Karpas-422 (cell line): ENCODE measurements around the gene MBP. TPM values are rescaled to one million over a fixed set of nuclear protein-coding genes. Genes with fewer than 3 reads are reported as not detected.

Source experiments
- DNase-seq: peaks from one replicate; pipeline ENCODE4 v3.0.0-alpha.2; 2015
- H2AFZ ChIP-seq: fragments of 200-600 bp; sonication (generic); 2 replicates; pipeline ENCODE4 v1.6.1; 2014; ENCODE audit warnings: antibody characterized with exemption, low read length, mixed read lengths
- H3K27ac ChIP-seq: fragments of 200-600 bp; sonication (generic); 2 replicates; pipeline ENCODE4 v1.5.1; 2014; ENCODE audit warnings: mild to moderate bottlenecking, low read length, moderate library complexity
- H3K27me3 ChIP-seq: fragments of 200-600 bp; sonication (generic); 2 replicates; pipeline ENCODE4 v1.6.1; 2014; ENCODE audit warnings: low read length, mixed read lengths
- H3K36me3 ChIP-seq: fragments of 200-600 bp; sonication (generic); 2 replicates; pipeline ENCODE4 v1.6.1; 2014; ENCODE audit warnings: low read length, mixed read lengths; ENCODE audit not compliant: insufficient read depth
- H3K4me1 ChIP-seq: fragments of 200-600 bp; sonication (generic); 2 replicates; pipeline ENCODE4 v1.6.1; 2014; ENCODE audit warnings: mild to moderate bottlenecking, low read length, mixed read lengths
- H3K4me2 ChIP-seq: fragments of 200-600 bp; sonication (generic); 2 replicates; pipeline ENCODE4 v1.6.1; 2014; ENCODE audit warnings: low read length, low read depth, mild to moderate bottlenecking; ENCODE audit not compliant: poor library complexity, severe bottlenecking
- H3K4me3 ChIP-seq: fragments of 200-600 bp; sonication (generic); 2 replicates; pipeline ENCODE4 v1.5.1; 2014; ENCODE audit warnings: mild to moderate bottlenecking, antibody characterized with exemption, low read length, mixed read lengths
- H3K79me2 ChIP-seq: fragments of 200-600 bp; sonication (generic); 2 replicates; pipeline ENCODE4 v1.6.1; 2014; ENCODE audit warnings: mild to moderate bottlenecking, low read length, mixed read lengths
- H3K9ac ChIP-seq: fragments of 200-600 bp; sonication (generic); 2 replicates; pipeline ENCODE4 v1.6.0; 2014; ENCODE audit warnings: low read length
- H3K9me2 ChIP-seq: fragments of 200-600 bp; sonication (generic), shearing (Covaris generic); replicated peaks from 2 replicates; pipeline ENCODE4 v1.6.0; 2014; ENCODE audit warnings: mild to moderate bottlenecking, low read length, moderate library complexity; ENCODE audit not compliant: insufficient read depth
- H3K9me3 ChIP-seq: fragments of 300-700, 200-600 bp; sonication (generic); 2 replicates; pipeline ENCODE4 v1.6.1; 2014; ENCODE audit warnings: low read length, mixed read lengths
- H4K20me1 ChIP-seq: fragments of 200-600 bp; sonication (generic); 2 replicates; pipeline ENCODE4 v1.6.1; 2014; ENCODE audit warnings: mild to moderate bottlenecking, antibody characterized with exemption, low read length, low read depth; ENCODE audit not compliant: insufficient read depth
- total RNA-seq: library from RNA; depleted of rRNA; stranded (reverse); fragments of >200 nt; shearing (Covaris generic); gene quantifications from 2 replicates; pipeline ENCODE4 v1.2.3, GENCODE V29; 2014; ENCODE audit warnings: low replicate concordance; rRNA removed

The MBP gene
- total RNA-seq = 58.3 and 67.8 TPM in 2 replicates

- no peaks in the 10 kb centered on the region for H3K9me3 ChIP-seq
- peaks cover 56% of the 10 kb centered on the region for H3K4me1 ChIP-seq
- peaks cover 43% of the 10 kb centered on the region for H3K79me2 ChIP-seq
- H2AFZ ChIP-seq = peak within 1 kb of the TSS; percentile 67; the same call in 1 of the 2 replicates
- H3K27me3 ChIP-seq = no peaks in the 10 kb centered on the region
- peak within 1 kb of the TSS; percentile 92 for H3K4me3 ChIP-seq
- no peaks in the 10 kb centered on the region for H4K20me1 ChIP-seq
- no peaks in the 10 kb centered on the region for H3K9me2 ChIP-seq
- H3K36me3 ChIP-seq = no peaks in the 10 kb centered on the region
- peak within 1 kb of the TSS; percentile 91 for H3K27ac ChIP-seq
- H3K4me2 ChIP-seq = peak within 1 kb of the TSS; percentile 96
- DNase-seq = peak; percentile 90
- H3K9ac ChIP-seq = peak within 1 kb of the TSS; percentile 97
Observed at GRCh38 chr18:77132369-77133050, at the start of gene MBP. MBP (minus strand) TSS chr18:77132783; CDS start chr18:77105261, 27,522 bp downstream.

GRCh38 chr18:77181950-77182707 is 49.5 kb upstream of the MBP start:
- H3K4me3 ChIP-seq = no peak overlapping the region
- DNase-seq = no peak
- no peaks in the 10 kb centered on the region for H3K79me2 ChIP-seq
- H3K4me1 ChIP-seq = no peaks in the 10 kb centered on the region
- H3K9me3 ChIP-seq = no peaks in the 10 kb centered on the region
- H3K9ac ChIP-seq = no peak overlapping the region
- no peaks in the 10 kb centered on the region for H3K36me3 ChIP-seq
- no peak overlapping the region for H2AFZ ChIP-seq
- H4K20me1 ChIP-seq = no peaks in the 10 kb centered on the region
- H3K9me2 ChIP-seq = no peaks in the 10 kb centered on the region
- H3K27ac ChIP-seq = no peak overlapping the region
- no peaks in the 10 kb centered on the region for H3K27me3 ChIP-seq
- H3K4me2 ChIP-seq = no peak overlapping the region

- H3K4me3 ChIP-seq = no peak overlapping the region
- no peaks in the 10 kb centered on the region for H4K20me1 ChIP-seq
- no peaks in the 10 kb centered on the region for H3K4me1 ChIP-seq
- no peak for DNase-seq
- no peaks in the 10 kb centered on the region for H3K36me3 ChIP-seq
- no peak overlapping the region for H3K9ac ChIP-seq
- no peaks in the 10 kb centered on the region for H3K9me3 ChIP-seq
- H3K79me2 ChIP-seq = no peaks in the 10 kb centered on the region
- no peaks in the 10 kb centered on the region for H3K27me3 ChIP-seq
- no peak overlapping the region for H2AFZ ChIP-seq
- H3K9me2 ChIP-seq = no peaks in the 10 kb centered on the region
- no peak overlapping the region for H3K4me2 ChIP-seq
- no peak overlapping the region for H3K27ac ChIP-seq
Observed at GRCh38 chr18:77178559-77178958, 46.0 kb upstream of the MBP start.

GRCh38 chr18:77177009-77177408 is 44.4 kb upstream of the MBP start:
- H3K27ac ChIP-seq = no peak overlapping the region
- no peak overlapping the region for H2AFZ ChIP-seq
- no peak overlapping the region for H3K9ac ChIP-seq
- H3K4me3 ChIP-seq = no peak overlapping the region
- H3K4me1 ChIP-seq = no peaks in the 10 kb centered on the region
- no peak overlapping the region for H3K4me2 ChIP-seq
- no peaks in the 10 kb centered on the region for H3K9me2 ChIP-seq
- H3K9me3 ChIP-seq = no peaks in the 10 kb centered on the region
- H3K79me2 ChIP-seq = no peaks in the 10 kb centered on the region
- no peaks in the 10 kb centered on the region for H3K36me3 ChIP-seq
- H3K27me3 ChIP-seq = no peaks in the 10 kb centered on the region
- no peaks in the 10 kb centered on the region for H4K20me1 ChIP-seq
- no peak for DNase-seq

- Histone ChIP-seq H3K4me3 (no peak overlapping the region), H3K9ac (no peak overlapping the region), H3K27ac (no peak overlapping the region), H3K27me3 (no peaks in the 10 kb centered on the region), H3K4me2 (no peak overlapping the region), H3K79me2 (no peaks in the 10 kb centered on the region), H4K20me1 (no peaks in the 10 kb centered on the region), H3K9me2 (no peaks in the 10 kb centered on the region), H3K36me3 (no peaks in the 10 kb centered on the region), H3K4me1 (no peaks in the 10 kb centered on the region), H2AFZ (no peak overlapping the region), H3K9me3 (no peaks in the 10 kb centered on the region)
- no peak for DNase-seq
Observed at GRCh38 chr18:77173275-77174030, 40.9 kb upstream of the MBP start.

- Histone ChIP-seq H3K9me3 (no peaks in the 10 kb centered on the region), H3K4me1 (no peaks in the 10 kb centered on the region), H3K27me3 (no peaks in the 10 kb centered on the region), H3K4me2 (no peak overlapping the region), H2AFZ (no peak overlapping the region), H4K20me1 (no peaks in the 10 kb centered on the region), H3K79me2 (no peaks in the 10 kb centered on the region), H3K9me2 (no peaks in the 10 kb centered on the region), H3K27ac (no peak overlapping the region), H3K4me3 (no peak overlapping the region), H3K36me3 (no peaks in the 10 kb centered on the region), H3K9ac (no peak overlapping the region)
- DNase-seq = no peak
Observed at GRCh38 chr18:77170890-77171410, 38.4 kb upstream of the MBP start.

GRCh38 chr18:77168811-77169311 is 36.3 kb upstream of the MBP start:
- no peak overlapping the region for H3K27ac ChIP-seq
- H3K4me3 ChIP-seq = no peak overlapping the region
- H3K9ac ChIP-seq = no peak overlapping the region
- no peaks in the 10 kb centered on the region for H3K27me3 ChIP-seq
- no peaks in the 10 kb centered on the region for H3K9me3 ChIP-seq
- H3K79me2 ChIP-seq = no peaks in the 10 kb centered on the region
- DNase-seq = no peak
- H3K4me2 ChIP-seq = no peak overlapping the region
- no peaks in the 10 kb centered on the region for H4K20me1 ChIP-seq
- H2AFZ ChIP-seq = no peak overlapping the region
- no peaks in the 10 kb centered on the region for H3K9me2 ChIP-seq
- no peaks in the 10 kb centered on the region for H3K4me1 ChIP-seq
- H3K36me3 ChIP-seq = no peaks in the 10 kb centered on the region

GRCh38 chr18:77167251-77167650 is 34.7 kb upstream of the MBP start:
- no peak overlapping the region for H3K9ac ChIP-seq
- no peaks in the 10 kb centered on the region for H3K36me3 ChIP-seq
- H3K27ac ChIP-seq = no peak overlapping the region
- no peaks in the 10 kb centered on the region for H3K9me3 ChIP-seq
- H3K4me1 ChIP-seq = no peaks in the 10 kb centered on the region
- no peak overlapping the region for H3K4me2 ChIP-seq
- H3K27me3 ChIP-seq = no peaks in the 10 kb centered on the region
- H2AFZ ChIP-seq = no peak overlapping the region
- H3K79me2 ChIP-seq = no peaks in the 10 kb centered on the region
- no peak for DNase-seq
- no peaks in the 10 kb centered on the region for H4K20me1 ChIP-seq
- no peaks in the 10 kb centered on the region for H3K9me2 ChIP-seq
- no peak overlapping the region for H3K4me3 ChIP-seq
